Hepatocyte (in vitro differentiated cells): ENCODE measurements around the gene APBA1.

Experiments
- CTCF ChIP-seq: fragments of 200-600 bp; sonication (generic); IDR thresholded peaks from 2 replicates; pipeline ENCODE4 v1.5.1; 2016; ENCODE audit warnings: antibody characterized with exemption, mild to moderate bottlenecking; ENCODE audit not compliant: poor library complexity
- EZH2 ChIP-seq: fragments of 200-600 bp; sonication (generic); IDR thresholded peaks from 2 replicates; pipeline ENCODE4 v1.6.1; 2016; ENCODE audit warnings: antibody characterized with exemption, mild to moderate bottlenecking, borderline replicate concordance
- EZH2phosphoT487 ChIP-seq: fragments of 200-600 bp; sonication (generic); IDR thresholded peaks from one replicate; pipeline ENCODE4 v1.6.1; 2018; ENCODE audit warnings: antibody characterized with exemption, mild to moderate bottlenecking, low read depth, moderate library complexity; ENCODE audit not compliant: unreplicated experiment, severe bottlenecking

GRCh38 chr9:69485466-69485865 lies 186.7 kb downstream of the APBA1 start:
- TF ChIP-seq CTCF (no peak), EZH2 (no peak), EZH2phosphoT487 (no peak)
